GM15510 (cell line): Measurements from ENCODE around the gene ATP1B3.
A peak's percentile ranks its signal among the peaks of the same experiment; 100 is the strongest.

Experiments
- POLR2A ChIP-seq: IDR thresholded peaks from 3 replicates; pipeline ENCODE4 v1.6.1; 2011; ENCODE audit warnings: borderline replicate concordance; ENCODE audit not compliant: insufficient read length; ENCODE audit errors: extremely low read depth

The ATP1B3 gene

DNA sequence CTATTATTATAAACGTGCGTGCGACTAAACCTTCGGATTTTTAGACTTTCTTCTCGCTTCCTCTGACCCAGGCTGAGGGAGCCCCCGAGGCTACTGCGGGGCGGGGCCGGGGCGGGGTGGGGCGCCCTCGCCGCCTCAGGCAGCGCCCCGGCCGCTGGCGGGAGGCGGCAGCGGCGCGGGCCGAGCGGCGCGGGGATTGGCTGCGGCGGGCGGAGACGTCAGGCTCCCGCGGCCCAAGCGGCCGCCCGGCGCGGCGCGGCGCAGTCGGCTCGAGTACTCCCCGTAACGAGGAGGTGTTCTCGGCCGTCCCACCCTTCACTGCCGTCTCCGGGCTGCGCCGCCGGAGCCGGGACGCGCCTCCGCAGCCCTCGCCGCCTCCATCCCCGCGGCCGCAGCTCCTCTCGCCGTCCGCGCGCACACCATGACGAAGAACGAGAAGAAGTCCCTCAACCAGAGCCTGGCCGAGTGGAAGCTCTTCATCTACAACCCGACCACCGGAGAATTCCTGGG is at the start of gene ATP1B3:
Gene ATP1B3, plus strand, starts transcription at position 263 of the 510 bp plus-strand sequence. Its CDS starts 159 bp downstream, at position 422.
- TF ChIP-seq POLR2A: peak; percentile 97

DNA sequence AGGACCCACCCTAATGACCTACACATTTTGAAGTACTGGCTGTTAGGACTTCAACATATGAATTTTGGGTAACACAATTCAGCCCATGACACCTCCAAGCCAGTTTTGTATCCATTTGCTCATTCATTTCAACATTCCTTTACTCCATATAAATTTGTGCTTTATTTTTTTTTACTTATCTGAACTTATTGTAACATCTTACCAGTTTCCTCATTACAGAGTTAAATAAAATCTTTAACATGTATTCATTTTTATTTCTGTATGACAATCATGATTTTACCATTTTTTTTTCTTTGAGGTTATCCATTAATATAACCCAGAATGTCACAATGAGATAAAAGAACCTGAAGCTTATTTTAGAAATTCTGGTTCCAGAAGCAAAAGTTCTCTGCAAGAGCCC is 48.0 kb upstream of the ATP1B3 start:
- TF ChIP-seq POLR2A: no peak

DNA sequence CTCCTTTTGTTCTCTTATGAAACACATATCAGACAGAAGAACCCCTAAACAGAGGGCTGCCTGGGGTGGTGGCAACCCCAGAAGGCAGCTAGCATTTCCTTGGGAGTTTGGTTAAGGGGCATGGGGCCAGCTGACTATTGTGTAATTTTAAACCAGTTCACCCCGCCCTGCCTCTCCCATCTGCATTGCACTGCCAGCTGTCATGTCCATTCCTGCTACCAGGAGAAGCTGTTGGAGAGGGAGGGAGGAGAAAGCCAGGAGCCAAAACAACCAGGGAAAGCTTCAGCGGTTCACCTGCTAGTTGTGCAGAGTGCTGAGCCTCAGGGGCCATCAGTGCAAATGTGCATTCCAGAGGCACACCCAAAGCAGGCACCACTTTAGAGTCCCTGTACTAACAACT is 47.6 kb upstream of the ATP1B3 start:
- TF ChIP-seq POLR2A: no peak

DNA sequence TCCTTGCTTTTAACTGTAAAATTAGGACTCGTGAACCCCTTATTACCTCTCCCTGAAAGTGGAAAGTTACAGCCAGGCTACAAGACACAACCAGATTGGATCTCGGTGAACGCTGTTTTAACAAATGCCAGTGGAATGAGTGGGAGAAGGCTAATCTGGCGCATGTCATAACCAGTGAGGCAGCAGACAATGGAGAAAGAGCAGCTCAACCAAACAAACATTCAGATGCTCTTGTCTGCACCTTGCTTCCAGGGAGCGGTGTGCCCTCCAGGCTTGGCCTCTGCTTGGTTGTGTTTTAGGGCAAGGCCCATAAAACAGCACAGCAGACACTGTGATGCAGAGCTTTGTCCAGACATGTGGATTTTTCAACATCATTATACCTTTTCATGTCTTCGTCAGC is 45.9 kb upstream of the ATP1B3 start:
- TF ChIP-seq POLR2A: no peak

DNA sequence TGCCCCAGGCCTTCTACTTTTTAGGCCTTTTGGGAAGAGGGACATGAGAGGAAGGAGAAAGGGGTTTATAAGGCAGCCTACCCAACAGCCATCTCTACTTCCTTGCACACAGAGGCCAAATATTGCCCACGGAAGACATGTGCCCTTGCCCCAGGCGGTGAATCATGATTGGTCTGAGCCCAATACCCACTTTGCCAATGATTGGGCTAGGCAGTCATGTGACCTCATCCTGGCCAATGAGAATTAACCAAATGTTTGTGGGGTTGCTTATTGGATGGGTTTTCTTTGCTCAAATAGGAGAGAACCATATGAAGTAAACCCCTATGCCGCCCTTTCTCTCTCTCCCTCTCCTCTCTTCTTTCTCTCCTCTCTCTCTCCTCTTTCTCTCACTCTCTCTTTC is 42.2 kb upstream of the ATP1B3 start:
- no peak for TF ChIP-seq POLR2A

DNA sequence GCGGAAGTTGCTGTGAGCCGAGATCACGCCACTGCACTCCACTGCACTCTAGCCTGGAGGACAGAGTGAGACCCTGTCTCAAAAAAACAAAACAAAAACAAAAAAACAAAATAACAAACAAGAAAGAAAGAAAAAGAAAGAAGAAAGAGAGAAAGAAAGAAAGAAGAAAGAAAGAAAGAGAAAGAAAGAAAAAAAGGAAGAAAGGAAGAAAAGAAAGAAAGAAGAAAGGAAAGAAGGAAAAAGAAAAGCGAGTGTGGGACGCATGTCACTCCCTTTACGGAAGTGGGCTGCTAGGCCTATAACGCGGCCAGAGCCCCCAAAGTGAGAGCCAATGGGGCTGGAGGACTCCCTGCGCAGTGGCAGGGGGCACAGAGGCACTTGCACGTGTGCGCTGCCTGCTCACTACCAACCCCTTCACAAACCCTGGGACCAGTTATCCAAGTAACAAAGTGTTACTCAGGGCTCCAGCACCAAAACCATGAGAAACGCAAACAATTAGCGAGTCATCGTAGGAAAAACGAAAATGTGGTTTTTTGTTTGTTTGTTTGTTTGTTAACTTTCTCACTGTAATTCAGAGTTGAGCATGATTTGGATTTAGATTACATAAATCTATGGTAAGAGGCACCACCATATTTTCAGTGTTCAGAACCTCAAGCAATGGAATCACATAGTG is 40.8 kb upstream of the ATP1B3 start:
- TF ChIP-seq POLR2A: no peak

DNA sequence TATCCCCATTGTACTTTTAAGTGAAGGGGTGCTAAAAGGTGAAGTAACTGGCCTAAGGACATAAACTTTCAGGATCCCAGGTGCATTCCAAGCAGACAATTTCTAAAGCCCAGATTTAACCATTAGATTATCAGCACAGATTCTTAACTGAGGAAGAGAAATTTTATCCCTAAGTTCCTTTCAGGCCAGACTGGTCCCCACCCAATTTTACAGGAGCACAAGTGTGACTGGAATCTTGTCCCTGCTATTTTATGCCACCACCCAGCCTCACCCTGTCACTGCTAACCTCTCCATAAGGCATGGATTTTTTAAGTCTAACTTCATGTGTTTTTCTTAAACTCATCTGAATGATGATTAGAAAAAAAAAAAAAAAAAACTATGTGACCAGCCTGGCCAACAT is 37.1 kb upstream of the ATP1B3 start:
- no peak for TF ChIP-seq POLR2A

DNA sequence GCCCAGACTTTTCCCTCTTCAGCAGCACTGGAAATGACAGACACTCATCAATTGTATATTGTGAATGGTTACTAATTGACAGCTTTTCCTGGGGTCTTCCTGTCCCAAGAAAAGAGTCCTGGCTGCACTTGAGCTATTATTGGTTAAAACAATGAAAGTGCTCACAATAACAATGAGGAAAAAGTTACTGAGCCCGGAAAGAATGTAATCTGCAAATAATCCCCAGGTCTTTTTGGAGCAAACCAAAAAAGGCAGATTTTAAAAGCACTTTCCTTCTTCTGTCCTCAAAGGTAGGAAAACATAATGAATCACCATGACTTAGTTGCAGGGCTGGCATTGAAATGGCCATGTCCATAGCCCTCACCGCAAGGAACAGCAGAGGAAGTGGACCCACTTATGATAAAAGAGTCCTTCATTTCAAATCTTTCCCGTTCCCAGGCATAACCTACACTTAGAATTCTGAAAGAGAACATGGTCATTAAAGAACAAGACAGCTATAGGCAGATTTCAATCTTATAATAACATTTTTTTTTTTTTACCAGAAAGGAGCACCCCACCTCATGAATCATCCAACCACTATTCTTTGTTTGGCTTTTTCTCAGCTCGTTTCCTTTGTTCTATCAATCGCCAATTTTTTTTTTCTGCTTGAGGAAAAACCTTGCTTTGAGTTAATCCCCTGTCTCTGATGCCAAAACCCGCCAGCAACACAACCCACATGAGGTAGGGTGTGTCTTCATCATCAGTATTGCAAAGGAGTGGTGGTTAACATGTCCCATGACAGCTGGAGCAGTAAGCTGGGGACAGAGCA is 35.5 kb upstream of the ATP1B3 start:
- TF ChIP-seq POLR2A: no peak

DNA sequence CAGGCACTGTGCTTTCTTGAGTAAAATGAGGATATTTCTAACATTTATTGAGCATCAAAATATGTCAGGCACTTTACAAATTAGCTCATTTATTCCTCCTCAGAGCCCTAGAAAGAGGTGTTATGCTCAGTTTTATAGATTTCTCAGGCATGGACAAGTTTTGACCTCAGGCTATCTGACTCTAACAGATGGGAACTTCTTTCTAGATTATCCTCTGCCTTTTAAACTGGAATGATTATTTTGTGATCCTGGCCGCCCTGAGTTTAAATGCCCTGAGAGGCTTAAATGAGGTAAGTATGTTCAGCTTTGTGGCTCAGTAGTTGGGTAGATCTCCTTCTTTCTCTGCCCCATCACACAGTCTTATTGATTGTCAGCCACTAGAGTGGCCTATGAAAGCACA is 32.3 kb upstream of the ATP1B3 start:
- TF ChIP-seq POLR2A: no peak

DNA sequence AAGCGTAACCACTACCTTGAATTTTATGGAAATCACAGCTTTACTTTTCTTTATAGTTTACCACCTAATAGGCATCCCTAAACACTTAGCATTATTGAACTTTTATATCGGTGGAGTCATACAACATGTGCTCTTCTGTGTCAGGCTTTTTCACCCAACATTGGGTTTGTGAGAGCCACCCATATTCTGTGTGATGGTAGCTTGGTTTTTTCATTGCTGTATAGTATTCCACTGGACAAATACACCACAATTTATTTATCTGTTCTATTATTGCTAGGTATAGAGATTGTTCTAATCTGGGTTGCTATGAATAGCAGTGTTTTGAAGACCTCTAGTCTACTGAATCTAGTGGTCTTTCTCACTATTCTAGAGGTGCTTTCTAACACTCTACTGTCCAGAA is 31.6 kb upstream of the ATP1B3 start:
- no peak for TF ChIP-seq POLR2A

DNA sequence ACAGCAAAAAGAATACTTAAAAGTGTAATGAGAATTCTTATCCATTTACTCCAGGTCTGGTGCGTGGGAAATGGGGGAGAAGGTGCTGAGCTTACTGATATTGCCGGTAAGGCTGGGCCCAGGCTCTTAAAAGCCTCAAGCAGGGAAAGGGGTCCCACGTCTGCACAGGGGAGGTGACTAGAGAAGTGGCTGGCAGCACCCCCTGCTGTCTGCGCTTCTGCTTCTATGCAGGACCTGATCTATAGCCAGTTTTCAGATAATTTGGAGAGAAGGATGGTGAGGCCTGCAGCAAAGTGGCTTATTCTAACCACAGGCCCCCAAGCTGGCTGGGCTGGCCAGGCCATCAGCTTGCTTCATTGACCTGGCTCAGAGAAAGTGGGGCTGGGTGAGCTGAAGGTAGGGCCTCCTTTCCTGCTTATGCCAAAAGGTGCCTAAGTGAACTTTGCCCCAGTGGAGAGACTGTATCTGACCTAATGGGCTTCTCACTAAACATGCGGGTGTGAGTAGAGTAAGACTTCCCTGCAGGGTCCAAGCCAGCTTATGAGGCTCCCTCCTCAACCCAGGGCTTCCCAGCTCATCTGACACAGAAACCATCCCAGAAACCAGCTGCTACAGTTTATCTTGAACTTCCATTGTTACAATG is 30.9 kb upstream of the ATP1B3 start:
- TF ChIP-seq POLR2A: no peak

DNA sequence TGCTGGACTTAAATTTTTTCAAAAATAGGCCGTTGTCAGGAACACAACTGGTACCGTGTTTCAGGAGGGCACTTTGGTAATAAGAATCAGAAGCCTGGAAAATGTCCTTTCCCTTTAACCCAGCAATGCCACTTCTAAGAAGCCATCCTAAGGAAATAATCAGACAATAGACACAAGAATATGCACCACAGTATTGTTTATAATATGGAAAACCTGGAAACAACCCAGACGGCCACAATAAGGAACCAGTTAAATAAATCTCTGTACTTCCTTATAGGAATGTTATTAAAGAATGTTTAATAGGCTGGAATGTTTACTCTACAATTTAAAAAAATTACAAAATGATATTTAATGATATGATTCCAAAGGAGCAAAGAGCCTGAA is 30.4 kb upstream of the ATP1B3 start:
- no peak for TF ChIP-seq POLR2A

DNA sequence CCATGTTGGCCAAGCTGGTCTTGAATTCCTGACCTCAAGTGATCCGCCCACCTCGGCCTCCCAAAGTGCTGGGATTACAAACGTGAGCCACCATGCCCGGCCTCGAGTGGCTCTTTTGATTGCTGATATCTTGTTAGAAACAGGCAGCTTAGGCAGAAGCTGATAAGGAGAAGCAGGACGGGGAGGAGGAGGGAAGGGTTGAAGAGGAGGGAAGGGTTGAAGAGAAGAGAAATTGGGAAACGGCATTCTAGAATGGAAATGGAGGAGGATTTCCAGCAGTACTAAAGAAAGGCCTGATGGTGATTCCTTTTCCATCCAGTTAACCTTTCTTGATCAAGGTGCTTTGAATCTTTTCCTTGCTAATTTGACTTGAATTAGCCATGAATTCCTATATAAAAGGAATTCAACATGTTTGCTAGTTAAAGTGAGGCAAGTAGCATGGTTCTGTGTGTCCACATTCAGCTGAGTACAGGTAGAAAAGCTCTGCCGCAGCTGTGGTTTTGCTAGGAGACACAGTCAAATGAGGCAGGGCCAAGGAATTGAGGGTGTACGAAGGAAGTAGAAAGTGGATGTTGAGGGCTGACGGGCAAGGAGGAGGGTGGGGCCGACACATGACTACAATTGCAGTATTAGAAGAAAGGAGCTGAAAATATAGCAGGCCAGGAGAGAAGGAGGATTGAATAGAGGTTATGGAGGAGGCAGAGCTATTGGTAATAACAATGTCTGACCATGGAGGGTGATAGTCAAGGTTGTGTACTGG is 27.2 kb upstream of the ATP1B3 start:
- TF ChIP-seq POLR2A: no peak

DNA sequence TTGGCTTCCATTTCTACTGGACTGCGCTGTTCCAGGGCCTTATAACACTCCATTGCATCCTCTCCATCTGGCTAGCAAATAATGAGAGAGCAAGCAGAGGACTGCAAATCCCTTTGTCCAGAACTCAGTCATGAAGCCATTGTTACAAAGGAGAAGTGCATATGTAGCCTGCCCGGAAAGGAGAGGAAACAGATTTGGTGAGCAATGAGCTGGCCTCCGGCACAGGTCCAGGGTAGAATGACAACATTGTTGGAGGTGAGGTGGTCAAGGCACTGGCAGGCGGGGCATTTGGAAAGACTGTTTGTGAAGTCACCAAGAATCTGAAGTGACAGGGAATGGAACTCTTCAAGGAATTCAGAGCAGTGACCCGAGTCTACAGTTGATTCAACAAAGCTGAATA is 25.0 kb upstream of the ATP1B3 start:
- no peak for TF ChIP-seq POLR2A
